NCI-H82 (cell line): ENCODE results near the gene UBE4A.
"Not testable (repeated sequence)": the region's sequence is repeated elsewhere in the genome, so short reads cannot be mapped to it uniquely, and the experiment has no call there.

Experiments used
- DNase-seq: peaks from one replicate; lab custom pipeline; 2025; lab: John Stamatoyannopoulos, UW

Gene UBE4A

GRCh38 chr11:118401880-118402590 lies 42.6 kb downstream of the UBE4A start:
- DNase-seq: peak; percentile 57

- not testable (repeated sequence) for DNase-seq
Measured at GRCh38 chr11:118402594-118402993, 43.2 kb downstream of the UBE4A start.

GRCh38 chr11:118406599-118407166 lies 47.3 kb downstream of the UBE4A start:
- no peak for DNase-seq

- no peak for DNase-seq
Measured at GRCh38 chr11:118410055-118410745, 50.8 kb downstream of the UBE4A start.

GRCh38 chr11:118411530-118411929 lies 52.1 kb downstream of the UBE4A start:
- DNase-seq: no peak

GRCh38 chr11:118412921-118413320 lies 53.5 kb downstream of the UBE4A start:
- DNase-seq: no peak

- DNase-seq: no peak
Measured at GRCh38 chr11:118415062-118415738, 55.8 kb downstream of the UBE4A start.

GRCh38 chr11:118415739-118416068 lies 56.3 kb downstream of the UBE4A start:
- DNase-seq: no peak

GRCh38 chr11:118416900-118417299 lies 57.5 kb downstream of the UBE4A start:
- not testable (repeated sequence) for DNase-seq

GRCh38 chr11:118417801-118418200 lies 58.4 kb downstream of the UBE4A start:
- DNase-seq: no peak

- no peak for DNase-seq
Measured at GRCh38 chr11:118418766-118419165, 59.4 kb downstream of the UBE4A start.

GRCh38 chr11:118427707-118428106 lies 68.3 kb downstream of the UBE4A start:
- no peak for DNase-seq

GRCh38 chr11:118430956-118431355 lies 71.6 kb downstream of the UBE4A start:
- peak; percentile 39 for DNase-seq

- DNase-seq: no peak
Measured at GRCh38 chr11:118434123-118434552, 74.7 kb downstream of the UBE4A start.

- peak; percentile 79 for DNase-seq
Measured at GRCh38 chr11:118434553-118435289, 75.3 kb downstream of the UBE4A start.

- DNase-seq: peak; percentile 99
Measured at GRCh38 chr11:118435290-118435892, 76.0 kb downstream of the UBE4A start.

- DNase-seq: peak; percentile 97
Measured at GRCh38 chr11:118435893-118436624, 76.7 kb downstream of the UBE4A start, which contains the start of gene KMT2A. Gene KMT2A (plus strand): TSS chr11:118436492. CDS start chr11:118436513, 21 bp downstream.

GRCh38 chr11:118436639-118437207 lies 77.3 kb downstream of the UBE4A start:
- DNase-seq: peak; percentile 45

- DNase-seq: peak; percentile 75
Measured at GRCh38 chr11:118437208-118438125, 78.1 kb downstream of the UBE4A start.
